Activated B cell treated with CpG ODN at 0.5 μM for 24 hours (primary cell): ENCODE results near the gene CAVIN2. TPM values are rescaled to one million over a fixed set of nuclear protein-coding genes. Genes with fewer than 3 reads are reported as not detected.

Experiments used
- ATAC-seq: fragments of 200-7000 bp; cut with Tn5 transposase; one replicate; pipeline ENCODE4 v1.10.0; 2021; ENCODE audit warnings: low read depth, mild to moderate bottlenecking, moderate library complexity
- CTCF ChIA-PET: fragments of 350-600 bp; sonication (Branson Sonifier 250); formaldehyde crosslinking; loops from one replicate; lab custom pipeline; 2021; ENCODE audit warnings: antibody characterized with exemption; lab: Charles Lee
- POLR2A ChIA-PET: fragments of 350-600 bp; sonication (Branson Sonifier 250); formaldehyde crosslinking; loops from one replicate; lab custom pipeline; 2021; ENCODE audit warnings: antibody characterized with exemption; lab: Charles Lee
- DNase-seq: peaks from one replicate; pipeline ENCODE4 v3.0.0; 2022
- H3K27ac Mint-ChIP-seq: one replicate; pipeline ENCODE4 v1.8.0; 2020; ENCODE audit warnings: mixed read lengths
- H3K27me3 Mint-ChIP-seq: one replicate; pipeline ENCODE4 v1.8.0; 2021; ENCODE audit warnings: mixed read lengths
- H3K36me3 Mint-ChIP-seq: one replicate; pipeline ENCODE4 v1.8.0; 2021; ENCODE audit warnings: low read depth, mixed read lengths
- H3K4me1 Mint-ChIP-seq: one replicate; pipeline ENCODE4 v1.8.0; 2021; ENCODE audit warnings: mixed read lengths
- H3K4me3 Mint-ChIP-seq: one replicate; pipeline ENCODE4 v1.8.0; 2020; ENCODE audit warnings: mild to moderate bottlenecking, mixed read lengths
- H3K9me3 Mint-ChIP-seq: one replicate; pipeline ENCODE4 v1.8.0; 2020; ENCODE audit warnings: mixed read lengths
- CTCF ChIP-seq: fragments of 200-600 bp; IDR thresholded peaks from one replicate; pipeline ENCODE4 v1.8.0; 2022; ENCODE audit warnings: antibody characterized with exemption, mild to moderate bottlenecking
- intact Hi-C: fragments of 100-400 bp; cut with micrococcal nuclease; formaldehyde crosslinking; loops from one replicate; pipeline ENCODE4 v1.15.1; 2024
- total RNA-seq: library from RNA; stranded (reverse); gene quantifications from 2 replicates; pipeline ENCODE4 v1.2.3, GENCODE V29; 2022

CAVIN2 gene
- total RNA-seq, 1 donor from 2014 or later: not detected

GRCh38 chr2:191832668-191833067, 14.2 kb downstream of the CAVIN2 start:
- no peak overlapping the region for H3K27ac Mint-ChIP-seq
- H3K4me1 Mint-ChIP-seq: no peaks in the 10 kb centered on the region
- H3K27me3 Mint-ChIP-seq: peaks cover 5% of the 10 kb centered on the region
- no peaks in the 10 kb centered on the region for H3K36me3 Mint-ChIP-seq
- TF ChIP-seq CTCF: no peak
- ChIA-PET POLR2A (no interaction called here), CTCF (no interaction called here)
- no peaks in the 10 kb centered on the region for H3K9me3 Mint-ChIP-seq
- no peak overlapping the region for H3K4me3 Mint-ChIP-seq
- ATAC-seq: no peak
- intact Hi-C loops: no loop called here
- DNase-seq: no peak

DNA sequence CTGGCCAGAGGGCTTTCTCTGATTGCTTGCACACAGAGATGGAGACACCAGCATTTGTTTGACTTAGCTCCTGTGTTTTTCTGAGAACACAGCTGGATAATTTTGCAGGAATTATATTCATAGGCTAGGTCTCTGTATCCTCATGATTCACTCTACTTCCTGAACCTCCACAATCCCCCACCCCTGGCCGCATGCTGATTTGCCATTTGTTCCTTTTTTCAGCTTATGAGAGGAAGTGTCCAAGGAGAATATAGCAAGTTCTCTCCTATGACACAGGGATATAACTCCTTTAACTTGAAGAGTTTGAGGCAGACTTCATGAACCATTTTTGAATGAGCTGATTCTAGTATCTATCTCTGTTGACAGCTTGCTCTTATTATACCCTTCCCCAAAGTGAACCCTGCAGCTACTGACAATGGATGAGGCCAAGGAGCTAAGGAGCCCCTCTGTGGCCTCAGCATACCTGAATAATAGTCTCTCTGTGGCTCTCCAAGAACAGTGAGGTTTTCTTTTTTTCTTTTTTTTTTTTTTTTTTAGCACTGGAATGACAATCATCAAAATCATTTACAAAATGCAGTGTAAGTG, 15.4 kb downstream of the CAVIN2 start:
- intact Hi-C loops: no loop called here
- H3K4me3 Mint-ChIP-seq: no peak overlapping the region
- POLR2A ChIA-PET: no interaction called here
- ATAC-seq (no peak), DNase-seq (no peak)
- no peaks in the 10 kb centered on the region for H3K36me3 Mint-ChIP-seq
- no peaks in the 10 kb centered on the region for H3K9me3 Mint-ChIP-seq
- TF ChIP-seq CTCF: no peak
- H3K27ac Mint-ChIP-seq: no peak overlapping the region
- no peaks in the 10 kb centered on the region for H3K4me1 Mint-ChIP-seq
- CTCF ChIA-PET: interaction anchor here (1.3 kb wide), 1 partner anchor 19 kb away, joined by 4 read pairs; no protein-coding TSS in a partner anchor
- H3K27me3 Mint-ChIP-seq: peaks cover 5% of the 10 kb centered on the region

- ATAC-seq (no peak), DNase-seq (no peak)
- Mint-ChIP-seq H3K9me3 (no peaks in the 10 kb centered on the region), H3K27ac (no peak overlapping the region), H3K36me3 (no peaks in the 10 kb centered on the region), H3K4me1 (no peaks in the 10 kb centered on the region), H3K4me3 (no peak overlapping the region), H3K27me3 (peaks cover 5% of the 10 kb centered on the region)
- intact Hi-C loops: no loop called here
- no peak for TF ChIP-seq CTCF
- ChIA-PET CTCF (no interaction called here), POLR2A (no interaction called here)
Observed at GRCh38 chr2:191824398-191824797, 22.5 kb downstream of the CAVIN2 start.

GRCh38 chr2:191821078-191821477, 25.8 kb downstream of the CAVIN2 start:
- H3K4me1 Mint-ChIP-seq: no peaks in the 10 kb centered on the region
- POLR2A ChIA-PET: no interaction called here
- H3K9me3 Mint-ChIP-seq: no peaks in the 10 kb centered on the region
- no peak for DNase-seq
- CTCF ChIA-PET: no interaction called here
- H3K27me3 Mint-ChIP-seq: peaks cover 5% of the 10 kb centered on the region
- TF ChIP-seq CTCF: no peak
- intact Hi-C loops: no loop called here
- no peak for ATAC-seq
- no peaks in the 10 kb centered on the region for H3K36me3 Mint-ChIP-seq
- H3K27ac Mint-ChIP-seq: no peak overlapping the region
- H3K4me3 Mint-ChIP-seq: no peak overlapping the region

- DNase-seq: no peak
- Mint-ChIP-seq H3K36me3 (no peaks in the 10 kb centered on the region), H3K27me3 (peaks cover 5% of the 10 kb centered on the region), H3K27ac (no peak overlapping the region), H3K4me1 (no peaks in the 10 kb centered on the region), H3K9me3 (no peaks in the 10 kb centered on the region), H3K4me3 (no peak overlapping the region)
- POLR2A ChIA-PET: no interaction called here
- TF ChIP-seq CTCF: no peak
- no peak for ATAC-seq
- intact Hi-C loops: loop anchor here (10.0 kb wide), 1 partner anchor 1766 kb away; no protein-coding TSS in a partner anchor
- CTCF ChIA-PET: no interaction called here
Observed at GRCh38 chr2:191818725-191819350, 28.1 kb downstream of the CAVIN2 start.
